PC-3 (cell line): ENCODE results near the gene HBM. TPM values are rescaled to one million over a fixed set of nuclear protein-coding genes. Genes with fewer than 3 reads are reported as not detected.

Experiments used
- ATAC-seq: fragments of 200-7000 bp; cut with Tn5 transposase; 2 replicates; pipeline ENCODE4 v1.9.1; 2020; ENCODE audit warnings: mild to moderate bottlenecking, moderate library complexity
- BruUV-seq: library from RNA; stranded (reverse); fragments of 400-500 nt; replicated peaks from 2 replicates; lab custom pipeline; 2021; lab: Mats Ljungman, UMichigan
- CTCF ChIA-PET: fragments of 300-600 bp; sonication (Branson Sonifier 250); formaldehyde crosslinking; loops from one replicate; lab custom pipeline; 2022; ENCODE audit warnings: antibody characterized with exemption; lab: Charles Lee
- POLR2A ChIA-PET: fragments of 300-600 bp; sonication (Branson Sonifier 250); formaldehyde crosslinking; loops from one replicate; lab custom pipeline; 2022; ENCODE audit warnings: antibody characterized with exemption; ENCODE audit not compliant: unreplicated experiment; lab: Charles Lee
- DNase-seq: peaks from one replicate; pipeline ENCODE4 v3.0.0-alpha.2; 2015
- H2AFZ ChIP-seq: fragments of 300-600 bp; sonication (generic); 2 replicates; pipeline ENCODE4 v1.6.0; 2016; ENCODE audit warnings: antibody characterized with exemption, low read length
- H3F3A ChIP-seq: fragments of 300-600 bp; sonication (generic); one replicate; pipeline ENCODE4 v1.6.0; 2017; ENCODE audit warnings: antibody characterized with exemption, low read length, control low read depth, mild to moderate bottlenecking; ENCODE audit not compliant: unreplicated experiment
- H3K27ac ChIP-seq: fragments of 300-600 bp; sonication (generic); 2 replicates; pipeline ENCODE4 v1.5.1; 2016; ENCODE audit warnings: mild to moderate bottlenecking, low read length
- H3K27me3 ChIP-seq: fragments of 300-600 bp; sonication (generic); 2 replicates; pipeline ENCODE4 v1.6.1; 2016; ENCODE audit warnings: low read length, mixed read lengths
- H3K36me3 ChIP-seq: fragments of 300-600 bp; sonication (generic); 2 replicates; pipeline ENCODE4 v1.6.1; 2016; ENCODE audit warnings: low read depth, mixed run types, low read length, mixed read lengths
- H3K4me1 ChIP-seq: fragments of 300-600 bp; sonication (generic); 2 replicates; pipeline ENCODE4 v1.5.1; 2016; ENCODE audit warnings: low read length; ENCODE audit not compliant: insufficient read depth
- H3K4me2 ChIP-seq: fragments of 300-600 bp; sonication (generic); 2 replicates; pipeline ENCODE4 v1.6.0; 2016; ENCODE audit warnings: low read length
- H3K4me3 ChIP-seq: fragments of 300-600 bp; sonication (generic); 2 replicates; pipeline ENCODE4 v1.5.1; 2016; ENCODE audit warnings: mild to moderate bottlenecking, low read length, mixed read lengths
- H3K79me2 ChIP-seq: fragments of 300-600 bp; sonication (generic); 2 replicates; pipeline ENCODE4 v1.6.1; 2017; ENCODE audit warnings: low read length, mixed read lengths
- H3K9ac ChIP-seq: fragments of 300-600 bp; sonication (generic); 2 replicates; pipeline ENCODE4 v1.6.0; 2016; ENCODE audit warnings: mild to moderate bottlenecking, low read length
- H3K9me2 ChIP-seq: fragments of 300-600 bp; sonication (generic); replicated peaks from 2 replicates; pipeline ENCODE4 v1.6.1; 2016; ENCODE audit warnings: mixed run types, low read length, mixed read lengths
- H3K9me3 ChIP-seq: fragments of 300-600 bp; sonication (generic); 2 replicates; pipeline ENCODE4 v1.6.1; 2016; ENCODE audit warnings: low read length, mixed read lengths
- H4K20me1 ChIP-seq: fragments of 300-600 bp; sonication (generic); 2 replicates; pipeline ENCODE4 v1.6.1; 2016; ENCODE audit warnings: low read length, mixed read lengths
- EZH2 ChIP-seq: fragments of 300-600 bp; sonication (generic); IDR thresholded peaks from one replicate; pipeline ENCODE4 v1.6.1; 2017; ENCODE audit warnings: antibody characterized with exemption, mild to moderate bottlenecking, low read length; ENCODE audit not compliant: unreplicated experiment
- EZH2phosphoT487 ChIP-seq: fragments of 300-600 bp; sonication (generic); IDR thresholded peaks from 2 replicates; pipeline ENCODE4 v1.6.1; 2018; ENCODE audit warnings: mild to moderate bottlenecking, antibody characterized with exemption, low read length, borderline replicate concordance
- intact Hi-C: fragments of 100-400 bp; cut with micrococcal nuclease; formaldehyde crosslinking; loops from 2 replicates; pipeline ENCODE4 v1.9.0; 2023
- total RNA-seq: library from RNA; depleted of rRNA; stranded (reverse); fragments of >200 nt; gene quantifications from 2 replicates; pipeline ENCODE4 v1.2.3, GENCODE V29; 2014
- TF ChIP-seq, protein P1 (sequence below): fragments of 300-600 bp; sonication (generic); conservative IDR thresholded peaks from 2 replicates; pipeline ENCODE4 v1.5.1; 2017; ENCODE audit warnings: antibody characterized with exemption, low read depth, mild to moderate bottlenecking, low read length

HBM gene
- total RNA-seq, 1 experiment from 2014 or later, result not detected

DNA sequence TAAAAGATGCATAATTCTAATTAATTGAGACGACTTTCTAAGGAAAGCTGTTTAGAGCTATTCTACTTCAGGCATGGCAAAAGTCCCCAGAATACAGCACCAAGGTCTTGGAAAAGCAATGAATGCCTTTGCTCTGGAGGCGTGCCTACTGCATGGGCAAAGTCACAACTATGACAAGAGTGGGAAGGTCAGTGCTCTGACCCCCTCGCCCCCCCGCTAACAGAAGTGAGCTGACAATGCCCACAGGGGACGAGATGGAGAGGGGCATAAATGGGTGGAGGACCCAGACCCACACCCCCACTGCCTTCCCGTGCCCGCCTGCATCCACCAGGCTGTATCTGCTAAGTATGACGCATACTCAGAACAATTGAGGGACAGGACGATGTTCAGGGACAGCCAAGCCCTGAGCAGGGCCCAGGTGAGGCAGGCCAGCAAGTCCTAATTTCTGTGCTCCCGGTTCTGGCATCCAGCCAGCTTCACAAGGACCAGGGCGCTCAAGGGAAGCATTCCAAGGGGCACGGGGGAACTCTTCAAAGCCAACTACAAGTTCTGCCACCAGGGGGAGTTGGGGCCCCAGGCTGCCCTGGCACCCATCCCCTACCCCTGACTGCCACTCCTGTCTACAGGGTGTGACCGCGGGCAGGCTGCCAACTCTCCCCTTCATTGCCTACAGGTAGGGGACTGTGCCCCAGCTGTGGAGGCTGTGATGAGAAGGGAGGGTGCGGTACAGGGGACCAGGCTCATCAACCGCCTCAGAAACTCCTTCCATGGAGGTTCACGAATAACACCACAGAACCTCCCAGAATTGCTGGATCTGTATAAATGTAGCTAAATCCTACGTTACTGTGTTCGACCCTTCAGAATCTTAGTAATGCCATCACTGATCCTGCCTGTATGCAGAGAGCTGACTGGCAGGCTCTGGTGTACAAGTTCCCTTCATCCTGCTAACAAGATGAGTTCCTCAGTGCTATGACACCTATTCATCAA is 48.1 kb upstream of the HBM start:
- Histone ChIP-seq H4K20me1 (no peaks in the 10 kb centered on the region), H3F3A (no peaks in the 10 kb centered on the region), H3K4me2 (no peak overlapping the region), H3K27me3 (no peaks in the 10 kb centered on the region), H3K9me2 (no peaks in the 10 kb centered on the region), H3K4me1 (peaks cover 15% of the 10 kb centered on the region), H3K27ac (no peak overlapping the region), H3K36me3 (peaks cover 10% of the 10 kb centered on the region; the same call in 1 of the 2 replicates), H3K9ac (no peak overlapping the region), H3K79me2 (no peaks in the 10 kb centered on the region), H3K9me3 (no peaks in the 10 kb centered on the region), H2AFZ (no peak overlapping the region), H3K4me3 (no peak overlapping the region)
- BruUV-seq, result no TSS peak
- CTCF ChIA-PET, result interaction anchor here (0.8 kb wide), 1 partner anchor 245 kb away, joined by 3 read pairs; no protein-coding TSS in a partner anchor
- no peak for TF ChIP-seq EZH2phosphoT487
- TF ChIP-seq, protein P1, sequence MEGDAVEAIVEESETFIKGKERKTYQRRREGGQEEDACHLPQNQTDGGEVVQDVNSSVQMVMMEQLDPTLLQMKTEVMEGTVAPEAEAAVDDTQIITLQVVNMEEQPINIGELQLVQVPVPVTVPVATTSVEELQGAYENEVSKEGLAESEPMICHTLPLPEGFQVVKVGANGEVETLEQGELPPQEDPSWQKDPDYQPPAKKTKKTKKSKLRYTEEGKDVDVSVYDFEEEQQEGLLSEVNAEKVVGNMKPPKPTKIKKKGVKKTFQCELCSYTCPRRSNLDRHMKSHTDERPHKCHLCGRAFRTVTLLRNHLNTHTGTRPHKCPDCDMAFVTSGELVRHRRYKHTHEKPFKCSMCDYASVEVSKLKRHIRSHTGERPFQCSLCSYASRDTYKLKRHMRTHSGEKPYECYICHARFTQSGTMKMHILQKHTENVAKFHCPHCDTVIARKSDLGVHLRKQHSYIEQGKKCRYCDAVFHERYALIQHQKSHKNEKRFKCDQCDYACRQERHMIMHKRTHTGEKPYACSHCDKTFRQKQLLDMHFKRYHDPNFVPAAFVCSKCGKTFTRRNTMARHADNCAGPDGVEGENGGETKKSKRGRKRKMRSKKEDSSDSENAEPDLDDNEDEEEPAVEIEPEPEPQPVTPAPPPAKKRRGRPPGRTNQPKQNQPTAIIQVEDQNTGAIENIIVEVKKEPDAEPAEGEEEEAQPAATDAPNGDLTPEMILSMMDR, result peak; percentile 73
- intact Hi-C loops, result no loop called here
- peak; percentile 56 for ATAC-seq
- DNase-seq, result peak; percentile 59
- POLR2A ChIA-PET, result no interaction called here

DNA sequence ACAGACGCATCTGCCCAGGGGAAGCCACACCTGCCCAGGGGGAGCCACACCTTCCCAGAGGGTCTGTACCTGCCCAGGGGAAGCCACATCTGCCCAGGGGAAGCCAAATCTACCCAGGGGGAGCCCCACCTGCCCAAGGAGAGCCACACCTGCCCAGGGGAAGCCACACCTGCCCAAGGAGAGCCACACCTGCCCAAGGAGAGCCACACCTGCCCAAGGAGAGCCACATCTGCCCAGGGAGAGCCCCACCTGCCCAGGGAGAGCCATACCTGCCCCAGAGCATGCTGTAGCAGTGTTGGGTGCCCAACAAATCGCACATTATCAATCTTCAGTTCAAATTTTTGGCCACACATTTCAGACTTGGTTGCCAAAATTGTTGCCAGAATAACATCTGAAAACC is 46.9 kb upstream of the HBM start:
- ChIA-PET CTCF (no interaction called here), POLR2A (no interaction called here)
- H3K36me3 ChIP-seq, result peaks cover 8% of the 10 kb centered on the region; the same call in 1 of the 2 replicates
- no peak overlapping the region for H3K9ac ChIP-seq
- peaks cover 5% of the 10 kb centered on the region for H3K4me1 ChIP-seq
- H3K4me2 ChIP-seq, result no peak overlapping the region
- H3K79me2 ChIP-seq, result no peaks in the 10 kb centered on the region
- TF ChIP-seq, protein P1, result no peak
- TF ChIP-seq EZH2 (no peak), EZH2phosphoT487 (no peak)
- no peak for DNase-seq
- no peaks in the 10 kb centered on the region for H3F3A ChIP-seq
- H3K27ac ChIP-seq, result no peak overlapping the region
- no peak overlapping the region for H2AFZ ChIP-seq
- intact Hi-C loops, result no loop called here
- no peak for ATAC-seq
- H3K27me3 ChIP-seq, result no peaks in the 10 kb centered on the region
- no peaks in the 10 kb centered on the region for H4K20me1 ChIP-seq
- no peak overlapping the region for H3K4me3 ChIP-seq
- no TSS peak for BruUV-seq
- no peaks in the 10 kb centered on the region for H3K9me3 ChIP-seq
- H3K9me2 ChIP-seq, result no peaks in the 10 kb centered on the region

DNA sequence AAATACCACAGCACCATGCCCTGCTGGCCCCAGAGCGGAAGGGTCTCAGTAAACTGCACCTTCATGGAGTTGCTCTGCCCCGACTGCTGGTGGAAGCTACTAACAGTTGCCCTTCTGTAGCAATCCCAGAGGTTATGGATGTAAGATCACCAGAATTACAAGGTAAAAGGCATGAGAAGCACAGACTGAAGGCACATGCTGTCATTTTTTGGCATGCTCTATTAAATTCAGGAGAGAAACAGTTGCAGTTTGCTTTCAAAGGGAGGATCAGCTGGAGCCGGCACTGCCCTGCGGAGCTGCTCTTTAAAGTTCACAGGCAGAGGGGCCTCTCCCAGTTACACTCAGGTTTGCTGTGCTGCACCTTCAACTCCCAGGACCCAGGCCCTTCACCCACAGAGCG is 46.5 kb upstream of the HBM start:
- H3K79me2 ChIP-seq, result no peaks in the 10 kb centered on the region
- no TSS peak for BruUV-seq
- H4K20me1 ChIP-seq, result no peaks in the 10 kb centered on the region
- CTCF ChIA-PET, result no interaction called here
- no peak overlapping the region for H3K9ac ChIP-seq
- H3K9me2 ChIP-seq, result no peaks in the 10 kb centered on the region
- no peak for ATAC-seq
- H3K4me3 ChIP-seq, result no peak overlapping the region
- no peaks in the 10 kb centered on the region for H3K27me3 ChIP-seq
- H3K4me2 ChIP-seq, result no peak overlapping the region
- no peaks in the 10 kb centered on the region for H3K9me3 ChIP-seq
- peaks cover 3% of the 10 kb centered on the region; the same call in 1 of the 2 replicates for H3K36me3 ChIP-seq
- TF ChIP-seq EZH2 (no peak), EZH2phosphoT487 (no peak)
- TF ChIP-seq, protein P1, result no peak
- POLR2A ChIA-PET, result no interaction called here
- intact Hi-C loops, result no loop called here
- DNase-seq, result no peak
- no peaks in the 10 kb centered on the region for H3F3A ChIP-seq
- no peak overlapping the region for H3K27ac ChIP-seq
- peaks cover 1% of the 10 kb centered on the region; the same call in 1 of the 2 replicates for H3K4me1 ChIP-seq
- H2AFZ ChIP-seq, result no peak overlapping the region
